ENCODE results near the gene CRAMP1. TPM values are rescaled to one million over a fixed set of nuclear protein-coding genes. Genes with fewer than 3 reads are reported as not detected.

The CRAMP1 gene
- total RNA-seq, 1 donor from 2014 or later: 52.4 TPM

GRCh38 chr16:1705688-1706385 lies 93.7 kb downstream of the CRAMP1 start, which contains the start of gene MAPK8IP3:
Gene MAPK8IP3 (plus strand): TSS chr16:1706195. CDS start chr16:1706340, 145 bp downstream.
- Mint-ChIP-seq H3K9me3 (ENCODE audit: unreplicated experiment) (peaks cover 17% of the 10 kb centered on the region), H3K4me1 (ENCODE audit: low read depth, unreplicated experiment) (peaks cover 28% of the 10 kb centered on the region), H3K4me3 (ENCODE audit: unreplicated experiment) (peak within 1 kb of the TSS; percentile 99), H3K27me3 (ENCODE audit: unreplicated experiment) (peaks cover 17% of the 10 kb centered on the region), H3K36me3 (ENCODE audit: unreplicated experiment) (no peaks in the 10 kb centered on the region), H3K27ac (ENCODE audit: unreplicated experiment) (peak within 1 kb of the TSS; percentile 98)
- peak; percentile 99 for TF ChIP-seq CTCF (IDR thresholded peaks at IDR 0.05; ENCODE audit: partially characterized antibody, unreplicated experiment)
- peak; percentile 95 for DNase-seq

- no peak for TF ChIP-seq CTCF (IDR thresholded peaks at IDR 0.05; ENCODE audit: partially characterized antibody, unreplicated experiment)
- Mint-ChIP-seq H3K4me3 (ENCODE audit: unreplicated experiment) (peak overlapping the region; percentile 91), H3K36me3 (ENCODE audit: unreplicated experiment) (no peaks in the 10 kb centered on the region), H3K27me3 (ENCODE audit: unreplicated experiment) (peaks cover 17% of the 10 kb centered on the region), H3K9me3 (ENCODE audit: unreplicated experiment) (peaks cover 19% of the 10 kb centered on the region), H3K4me1 (ENCODE audit: low read depth, unreplicated experiment) (peaks cover 30% of the 10 kb centered on the region), H3K27ac (ENCODE audit: unreplicated experiment) (peak overlapping the region; percentile 94)
- DNase-seq: peak; percentile 56
These were observed 94.4 kb downstream of the CRAMP1 start for GRCh38 chr16:1706386-1707192.

GRCh38 chr16:1707193-1707790 lies 95.1 kb downstream of the CRAMP1 start:
- Mint-ChIP-seq H3K36me3 (ENCODE audit: unreplicated experiment) (no peaks in the 10 kb centered on the region), H3K27ac (ENCODE audit: unreplicated experiment) (peak overlapping the region; percentile 92), H3K4me3 (ENCODE audit: unreplicated experiment) (peak overlapping the region; percentile 91), H3K27me3 (ENCODE audit: unreplicated experiment) (peaks cover 17% of the 10 kb centered on the region), H3K4me1 (ENCODE audit: low read depth, unreplicated experiment) (peaks cover 31% of the 10 kb centered on the region), H3K9me3 (ENCODE audit: unreplicated experiment) (peaks cover 19% of the 10 kb centered on the region)
- DNase-seq: no peak
- no peak for TF ChIP-seq CTCF (IDR thresholded peaks at IDR 0.05; ENCODE audit: partially characterized antibody, unreplicated experiment)

GRCh38 chr16:1708083-1708767 lies 96.1 kb downstream of the CRAMP1 start:
- Mint-ChIP-seq H3K4me1 (ENCODE audit: low read depth, unreplicated experiment) (peaks cover 39% of the 10 kb centered on the region), H3K9me3 (ENCODE audit: unreplicated experiment) (peaks cover 19% of the 10 kb centered on the region), H3K36me3 (ENCODE audit: unreplicated experiment) (no peaks in the 10 kb centered on the region), H3K27me3 (ENCODE audit: unreplicated experiment) (peaks cover 17% of the 10 kb centered on the region), H3K4me3 (ENCODE audit: unreplicated experiment) (peak overlapping the region; percentile 91), H3K27ac (ENCODE audit: unreplicated experiment) (peak overlapping the region; percentile 53)
- no peak for TF ChIP-seq CTCF (IDR thresholded peaks at IDR 0.05; ENCODE audit: partially characterized antibody, unreplicated experiment)
- peak; percentile 38 for DNase-seq
